Type B pancreatic cell (in vitro differentiated cells): ENCODE measurements around the gene TRAP1. TPM values are rescaled to one million over a fixed set of nuclear protein-coding genes. Genes with fewer than 3 reads are reported as not detected.

Experiments used
- DNase-seq: peaks from one replicate; pipeline ENCODE4 v3.0.0; 2021; ENCODE audit warnings: mixed read lengths; ENCODE audit not compliant: unreplicated experiment; ENCODE audit errors: extremely low spot score
- H3K27ac Mint-ChIP-seq: 2 replicates; pipeline ENCODE4 v1.8.0; 2021; ENCODE audit warnings: mild to moderate bottlenecking, mixed read lengths
- H3K27me3 Mint-ChIP-seq: 2 replicates; pipeline ENCODE4 v1.8.0; 2021; ENCODE audit warnings: mixed read lengths
- H3K36me3 Mint-ChIP-seq: 2 replicates; pipeline ENCODE4 v1.8.0; 2021; ENCODE audit warnings: mixed read lengths
- H3K4me1 Mint-ChIP-seq: one replicate; pipeline ENCODE4 v1.8.0; 2021; ENCODE audit warnings: mixed read lengths; ENCODE audit not compliant: unreplicated experiment
- H3K4me3 Mint-ChIP-seq: 2 replicates; pipeline ENCODE4 v1.8.0; 2021; ENCODE audit warnings: mild to moderate bottlenecking, mixed read lengths
- H3K9me3 Mint-ChIP-seq: 2 replicates; pipeline ENCODE4 v1.8.0; 2021; ENCODE audit warnings: mixed read lengths
- total RNA-seq: library from RNA; stranded (reverse); gene quantifications from 2 replicates; pipeline ENCODE4 v1.2.1, GENCODE V29; 2021; ENCODE audit warnings: low replicate concordance
- TF ChIP-seq, protein P1 (sequence below): fragments of 200-600 bp; sonication (generic); conservative IDR thresholded peaks from 2 replicates; pipeline ENCODE4 v1.5.0; 2021; ENCODE audit warnings: antibody characterized with exemption, mild to moderate bottlenecking

The TRAP1 gene
- total RNA-seq, 1 donor from 2014 or later: 138 TPM

GRCh38 chr16:3665508-3665907 lies 51.8 kb downstream of the TRAP1 start:
- Mint-ChIP-seq H3K4me3 (no peak overlapping the region), H3K27ac (no peak overlapping the region), H3K27me3 (no peaks in the 10 kb centered on the region), H3K4me1 (no peaks in the 10 kb centered on the region), H3K9me3 (no peaks in the 10 kb centered on the region), H3K36me3 (peaks cover 10% of the 10 kb centered on the region)
- TF ChIP-seq, protein P1, sequence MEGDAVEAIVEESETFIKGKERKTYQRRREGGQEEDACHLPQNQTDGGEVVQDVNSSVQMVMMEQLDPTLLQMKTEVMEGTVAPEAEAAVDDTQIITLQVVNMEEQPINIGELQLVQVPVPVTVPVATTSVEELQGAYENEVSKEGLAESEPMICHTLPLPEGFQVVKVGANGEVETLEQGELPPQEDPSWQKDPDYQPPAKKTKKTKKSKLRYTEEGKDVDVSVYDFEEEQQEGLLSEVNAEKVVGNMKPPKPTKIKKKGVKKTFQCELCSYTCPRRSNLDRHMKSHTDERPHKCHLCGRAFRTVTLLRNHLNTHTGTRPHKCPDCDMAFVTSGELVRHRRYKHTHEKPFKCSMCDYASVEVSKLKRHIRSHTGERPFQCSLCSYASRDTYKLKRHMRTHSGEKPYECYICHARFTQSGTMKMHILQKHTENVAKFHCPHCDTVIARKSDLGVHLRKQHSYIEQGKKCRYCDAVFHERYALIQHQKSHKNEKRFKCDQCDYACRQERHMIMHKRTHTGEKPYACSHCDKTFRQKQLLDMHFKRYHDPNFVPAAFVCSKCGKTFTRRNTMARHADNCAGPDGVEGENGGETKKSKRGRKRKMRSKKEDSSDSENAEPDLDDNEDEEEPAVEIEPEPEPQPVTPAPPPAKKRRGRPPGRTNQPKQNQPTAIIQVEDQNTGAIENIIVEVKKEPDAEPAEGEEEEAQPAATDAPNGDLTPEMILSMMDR: no peak
- no peak for DNase-seq

- TF ChIP-seq, protein P1: no peak
- no peaks in the 10 kb centered on the region for H3K4me1 Mint-ChIP-seq
- no peaks in the 10 kb centered on the region for H3K9me3 Mint-ChIP-seq
- H3K27me3 Mint-ChIP-seq: no peaks in the 10 kb centered on the region
- H3K36me3 Mint-ChIP-seq: peaks cover 10% of the 10 kb centered on the region
- H3K4me3 Mint-ChIP-seq: no peak overlapping the region
- DNase-seq: no peak
- no peak overlapping the region for H3K27ac Mint-ChIP-seq
These were observed 53.0 kb downstream of the TRAP1 start for GRCh38 chr16:3664187-3664896.

GRCh38 chr16:3662601-3663000 lies 54.7 kb downstream of the TRAP1 start:
- TF ChIP-seq, protein P1: no peak
- H3K9me3 Mint-ChIP-seq: no peaks in the 10 kb centered on the region
- H3K36me3 Mint-ChIP-seq: peaks cover 16% of the 10 kb centered on the region
- no peak overlapping the region for H3K4me3 Mint-ChIP-seq
- no peaks in the 10 kb centered on the region for H3K27me3 Mint-ChIP-seq
- no peak for DNase-seq
- no peaks in the 10 kb centered on the region for H3K4me1 Mint-ChIP-seq
- no peak overlapping the region for H3K27ac Mint-ChIP-seq

GRCh38 chr16:3661922-3662321 lies 55.4 kb downstream of the TRAP1 start:
- DNase-seq: no peak
- H3K27ac Mint-ChIP-seq: no peak overlapping the region
- no peaks in the 10 kb centered on the region for H3K27me3 Mint-ChIP-seq
- no peaks in the 10 kb centered on the region for H3K4me1 Mint-ChIP-seq
- no peak overlapping the region for H3K4me3 Mint-ChIP-seq
- H3K36me3 Mint-ChIP-seq: peaks cover 18% of the 10 kb centered on the region
- no peaks in the 10 kb centered on the region for H3K9me3 Mint-ChIP-seq
- TF ChIP-seq, protein P1: no peak

- peaks cover 18% of the 10 kb centered on the region for H3K36me3 Mint-ChIP-seq
- no peak overlapping the region for H3K4me3 Mint-ChIP-seq
- TF ChIP-seq, protein P1: no peak
- H3K9me3 Mint-ChIP-seq: no peaks in the 10 kb centered on the region
- no peak overlapping the region for H3K27ac Mint-ChIP-seq
- H3K27me3 Mint-ChIP-seq: no peaks in the 10 kb centered on the region
- no peaks in the 10 kb centered on the region for H3K4me1 Mint-ChIP-seq
- no peak for DNase-seq
These were observed 56.0 kb downstream of the TRAP1 start for GRCh38 chr16:3661311-3661710.
